K562 (cell line): ENCODE data around the gene RALY. TPM values are rescaled to one million over a fixed set of nuclear protein-coding genes. Genes with fewer than 3 reads are reported as not detected.

Experiments used
- CTCF ChIP-seq, 3 experiments: IDR thresholded peaks in 2 of 3; conservative IDR thresholded peaks in 1 of 3; 2 replicates each; pipeline ENCODE4 v1.5.1; 2011 to 2012; ENCODE audit warnings: low read length in 3 of 3, mild to moderate bottlenecking in 3 of 3, control low read depth in 2 of 3, improper control_type of control experiment in 1 of 3, inconsistent platforms in 1 of 3, low read depth in 1 of 3, mixed read lengths in 1 of 3, moderate library complexity in 1 of 3; ENCODE audit not compliant: insufficient read depth in 2 of 3
- DEAF1 ChIP-seq: fragments of 450-650 bp; formaldehyde crosslinking; IDR thresholded peaks from 2 replicates; pipeline ENCODE4 v1.4.0; 2020; ENCODE audit warnings: mild to moderate bottlenecking, moderate library complexity
- ELK1 ChIP-seq: sonication (generic); formaldehyde crosslinking; IDR thresholded peaks from 2 replicates; pipeline ENCODE4 v1.8.1; 2022; ENCODE audit warnings: missing genetic modification reagents
- ETS2 ChIP-seq: IDR thresholded peaks from 2 replicates; pipeline ENCODE4 v1.6.1; 2016; ENCODE audit warnings: borderline replicate concordance, missing genetic modification characterization, mild to moderate bottlenecking, moderate library complexity, missing compliant biosample characterization; ENCODE audit not compliant: poor library complexity, severe bottlenecking
- TEAD2 ChIP-seq: fragments of 450-650 bp; IDR thresholded peaks from 2 replicates; pipeline ENCODE4 v1.6.1; 2016; ENCODE audit warnings: missing genetic modification characterization, control low read depth, missing compliant biosample characterization
- TEAD4 ChIP-seq, 2 experiments: sonication (generic) in 1 of 2; formaldehyde crosslinking in 1 of 2; IDR thresholded peaks; 2 replicates each; pipeline versions ENCODE4 v1.6.1 to v1.8.0; 2012 to 2022; ENCODE audit warnings: borderline replicate concordance in 1 of 2, inconsistent platforms in 1 of 2, low read length in 1 of 2, mild to moderate bottlenecking in 1 of 2, missing genetic modification reagents in 1 of 2
- ZBTB40 ChIP-seq, 2 experiments: fragments of 450-650 bp in 1 of 2; sonication (generic) in 1 of 2; formaldehyde crosslinking in 1 of 2; IDR thresholded peaks; 2 replicates each; pipeline versions ENCODE4 v1.7.1 to v1.9.0; 2016 to 2022; ENCODE audit warnings: inconsistent platforms in 1 of 2, mild to moderate bottlenecking in 1 of 2, missing genetic modification reagents in 1 of 2
- ZNF280A ChIP-seq: fragments of 450-650 bp; IDR thresholded peaks from 2 replicates; pipeline ENCODE4 v1.6.1; 2018; ENCODE audit warnings: mild to moderate bottlenecking, low read depth; ENCODE audit not compliant: partially characterized antibody
- polyA plus RNA-seq, 8 experiments: library from polyadenylated mRNA; depleted of rRNA in 4 of 8; stranded (reverse) in 5 of 8; unstranded in 3 of 8; fragments of >200 nt; fragmentation: Nextera tagmentation in 2 of 8; fragmentation: Illumina TruSeq in 1 of 8; extraction: Ambion mirVana in 2 of 8; extraction: Trizol in 1 of 8; gene quantifications; 2 replicates each; pipeline versions ENCODE4 v1.2.1 to v1.2.3, GENCODE V29; 2011 to 2014; ENCODE audit warnings: inconsistent platforms in 1 of 8, missing spikeins in 1 of 8
- total RNA-seq, 7 experiments: library from RNA; depleted of rRNA in 6 of 7; stranded (reverse); fragments of >200 nt in 6 of 7; fragmentation: Illumina TruSeq in 2 of 7; extraction: Trizol in 2 of 7; gene quantifications; 2 replicates each; pipeline versions ENCODE4 v1.2.1 to v1.2.3, GENCODE V29; 2011 to 2021; ENCODE audit warnings: low replicate concordance in 1 of 7

RALY gene
- total and polyA plus RNA-seq, 9 of the 15 experiments (the other 6 are each of a cell fraction or from before 2014, with no cell fraction given) = 0.80 to 207 (median 128) TPM

DNA sequence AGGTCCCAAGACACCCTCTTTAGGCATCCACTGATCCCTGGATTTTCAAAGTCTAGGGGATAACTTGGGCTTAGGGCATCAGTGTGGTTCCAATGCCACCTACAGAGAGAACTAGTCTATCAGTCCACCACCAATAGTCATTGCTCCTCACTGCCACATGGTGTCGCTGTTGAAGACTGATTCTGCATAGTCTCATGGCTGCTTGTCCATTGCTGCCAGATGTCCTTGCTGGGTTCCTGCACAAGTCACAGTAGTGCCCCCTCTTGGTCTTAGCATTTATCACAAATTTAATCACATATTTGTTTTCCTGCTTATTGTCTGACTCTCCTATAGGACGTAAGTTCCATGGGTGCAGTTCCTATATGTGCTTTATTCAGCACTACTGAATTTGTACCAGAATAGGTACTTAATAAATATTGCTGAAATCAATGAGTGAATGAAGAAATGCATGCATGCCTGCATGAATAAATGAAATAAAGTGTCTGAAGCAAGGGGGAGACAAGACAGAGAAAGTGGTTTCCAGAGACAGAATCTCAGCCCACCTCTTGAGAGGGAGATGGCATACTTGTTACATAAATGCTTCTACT lies 45.9 kb upstream of the RALY start (continued):
- TF ChIP-seq ELK1 (CRISPR knock-in tag) (no peak), ETS2 (tag) (no peak), DEAF1 (CRISPR knock-in tag) (peak; percentile 64), TEAD2 (tag) (no peak), TEAD4 (IDR thresholded peaks at IDR 0.05; ENCODE audit: low read length) (0 out of 2 replicates have a peak, but pooled peaks have one; percentile 15), TEAD4 (CRISPR knock-in tag; IDR thresholded peaks at IDR 0.05; ENCODE audit: borderline replicate concordance) (no peak), CTCF (IDR thresholded peaks at IDR 0.05 in 2 of 3, conservative IDR thresholded peaks at IDR 0.05 in 1 of 3; ENCODE audit: insufficient read depth in 2 of 3, low read depth in 1 of 3, low read length in 3 of 3) (peak; percentile 92 to 99 (median 97)), ZBTB40 (IDR thresholded peaks at IDR 0.05) (no peak), ZBTB40 (CRISPR knock-in tag; IDR thresholded peaks at IDR 0.05) (no peak), ZNF280A (peak; percentile 18)
